Activated CD4-positive, CD25-positive, alpha-beta regulatory T cell treated with anti-CD3 and anti-CD28 coated beads, Interleukin-2, amount 50 U/mL, for 16 hours (primary cell): ENCODE measurements around the gene OR4C11.

Source experiments
- DNase-seq: peaks from one replicate; pipeline ENCODE4 v3.0.0-alpha.2; 2020; ENCODE audit warnings: low read depth, low spot score

OR4C11 gene

GRCh38 chr11:55607545-55607944, at the start of gene OR4C11:
Gene OR4C11 (minus strand): TSS chr11:55607645. CDS start chr11:55604373, 3,272 bp downstream.
- DNase-seq, result no peak

GRCh38 chr11:55655096-55655495, 47.7 kb upstream of the OR4C11 start:
- DNase-seq, result no peak

GRCh38 chr11:55652560-55652959, 45.1 kb upstream of the OR4C11 start:
- DNase-seq, result no peak

GRCh38 chr11:55648027-55648426, 40.6 kb upstream of the OR4C11 start, which contains the start of gene OR4S2:
Gene OR4S2 (plus strand): TSS chr11:55648327. CDS start chr11:55650904, 2,577 bp downstream.
- DNase-seq, result no peak

DNA sequence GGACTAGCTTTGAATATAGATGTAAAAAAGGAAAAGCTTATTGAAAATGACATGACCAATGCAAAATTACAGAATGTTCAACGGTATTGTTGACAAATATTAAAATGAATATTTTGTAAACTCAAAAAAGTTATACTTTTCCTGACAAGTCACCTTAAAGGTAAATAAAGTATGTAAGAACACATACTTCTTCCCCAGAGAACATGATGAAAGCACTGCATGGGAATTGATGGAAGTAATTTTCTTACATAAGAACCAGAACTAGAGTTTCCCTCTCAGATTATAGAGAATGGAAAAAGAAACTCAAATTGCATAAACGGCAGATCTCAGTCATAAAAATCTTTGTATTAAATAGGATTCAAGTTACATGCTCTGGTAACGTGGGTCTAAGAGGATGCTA, 27.4 kb upstream of the OR4C11 start, which contains the start of gene OR4P4:
OR4P4 (plus strand) TSS at position 301 of the 400 bp plus-strand sequence.
- no peak for DNase-seq

DNA sequence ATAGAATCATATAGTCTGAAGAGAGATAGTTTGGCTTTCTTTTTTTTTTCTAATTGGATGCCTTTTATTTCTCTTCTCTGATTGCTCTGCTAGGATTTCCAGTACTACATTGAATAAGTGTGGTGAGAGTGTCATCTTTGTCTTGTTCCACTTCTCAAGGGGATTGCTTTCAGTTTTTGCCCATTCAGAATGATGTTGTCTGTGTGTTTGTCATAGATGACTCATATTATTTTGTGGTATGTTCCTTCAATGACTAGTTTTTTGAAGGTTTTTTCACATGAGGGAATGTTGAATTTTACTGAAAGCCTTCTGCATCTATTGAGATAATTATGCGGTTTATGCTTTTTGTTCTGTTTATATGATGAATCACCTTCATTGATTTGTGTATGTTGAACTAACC, 17.1 kb upstream of the OR4C11 start:
- DNase-seq, result no peak

GRCh38 chr11:55572548-55572947, 34.9 kb downstream of the OR4C11 start:
- no peak for DNase-seq

- no peak for DNase-seq
Measured at GRCh38 chr11:55571828-55572227, 35.6 kb downstream of the OR4C11 start, which contains the start of gene OR4C16. Gene OR4C16 (plus strand): TSS chr11:55572128. CDS start chr11:55572128, 0 bp downstream.

- DNase-seq, result no peak
Measured at GRCh38 chr11:55554169-55554568, 53.3 kb downstream of the OR4C11 start, which contains the start of gene OR4C15. Gene OR4C15 (plus strand): TSS chr11:55554469. CDS start chr11:55554469, 0 bp downstream.
